ENCODE data around the gene ITSN1. TPM values are rescaled to one million over a fixed set of nuclear protein-coding genes. Genes with fewer than 3 reads are reported as not detected.

Gene ITSN1
- total and polyA plus RNA-seq, 5 donors = 32.8 to 83.6 (median 64.4) TPM

GRCh38 chr21:33640697-33641351 lies 1.5 kb upstream of the ITSN1 start:
- ATAC-seq (no peak), DNase-seq (no peak)
- Histone ChIP-seq H3K9me3 (ENCODE audit: control insufficient read depth, low read length) (no peaks in the 10 kb centered on the region), H3K4me1 (ENCODE audit: control insufficient read depth, insufficient read depth, low read length) (peaks cover 3% of the 10 kb centered on the region), H3K27me3 (ENCODE audit: control insufficient read depth, insufficient read depth) (no peaks in the 10 kb centered on the region), H3K4me3 (ENCODE audit: low read length) (peak overlapping the region; percentile 92), H3K27ac (ENCODE audit: low read length) (peak overlapping the region; percentile 86)
- intact Hi-C loops (cut with DNase I) = loop anchor here (5.0 to 10.0 kb wide), 3 partner anchors 94 to 256 kb away; no protein-coding TSS in a partner anchor
- 26% methylated on average over 18 of the region's 18 CpGs for WGBS

- DNase-seq (peak; percentile 100), ATAC-seq (peak; percentile 94)
- intact Hi-C loops (cut with DNase I) = loop anchor here (5.0 to 10.0 kb wide), 3 partner anchors 93 to 256 kb away; no protein-coding TSS in a partner anchor
- Histone ChIP-seq H3K27ac (ENCODE audit: low read length) (peak within 1 kb of the TSS; percentile 91), H3K4me3 (ENCODE audit: low read length) (peak within 1 kb of the TSS; percentile 92), H3K4me1 (ENCODE audit: control insufficient read depth, insufficient read depth, low read length) (peaks cover 3% of the 10 kb centered on the region), H3K27me3 (ENCODE audit: control insufficient read depth, insufficient read depth) (no peaks in the 10 kb centered on the region), H3K9me3 (ENCODE audit: control insufficient read depth, low read length) (no peaks in the 10 kb centered on the region)
- WGBS = under 1% methylated on average over 38 of the region's 38 CpGs
Observed at GRCh38 chr21:33641352-33642026, 812 bp upstream of the ITSN1 start, which contains the start of gene CRYZL1. Gene CRYZL1 (minus strand): TSS chr21:33641741. CDS start chr21:33631551, 10,190 bp downstream.

GRCh38 chr21:33642896-33643657 lies 776 bp downstream of the ITSN1 start:
- no peak for ATAC-seq
- WGBS = under 1% methylated on average over 76 of the region's 78 CpGs
- peak overlapping the region; percentile 92 for H3K4me3 ChIP-seq (ENCODE audit: low read length)
- H3K27ac ChIP-seq (ENCODE audit: low read length) = peak overlapping the region; percentile 76
- intact Hi-C loops (cut with DNase I) = loop anchor here (5.0 to 10.0 kb wide), 3 partner anchors 92 to 254 kb away; no protein-coding TSS in a partner anchor
- DNase-seq = peak; percentile 41 to 82 (median 76)
- H3K4me1 ChIP-seq (ENCODE audit: control insufficient read depth, insufficient read depth, low read length) = peaks cover 3% of the 10 kb centered on the region
- no peaks in the 10 kb centered on the region for H3K9me3 ChIP-seq (ENCODE audit: control insufficient read depth, low read length)
- no peaks in the 10 kb centered on the region for H3K27me3 ChIP-seq (ENCODE audit: control insufficient read depth, insufficient read depth)

- peaks cover 3% of the 10 kb centered on the region for H3K4me1 ChIP-seq (ENCODE audit: control insufficient read depth, insufficient read depth, low read length)
- intact Hi-C loops (cut with DNase I) = loop anchor here (5.0 to 10.0 kb wide), 3 partner anchors 91 to 254 kb away; no protein-coding TSS in a partner anchor
Observed at GRCh38 chr21:33643658-33644311, 1.5 kb downstream of the ITSN1 start.

GRCh38 chr21:33644383-33645074 lies 2.2 kb downstream of the ITSN1 start:
- intact Hi-C loops (cut with DNase I) = loop anchor here (5.0 to 10.0 kb wide), 3 partner anchors 90 to 253 kb away; no protein-coding TSS in a partner anchor
- DNase-seq = peak; percentile 60 to 74 (median 71)
- peak overlapping the region; percentile 45 for H3K27ac ChIP-seq (ENCODE audit: low read length)
- peaks cover 7% of the 10 kb centered on the region for H3K4me1 ChIP-seq (ENCODE audit: control insufficient read depth, insufficient read depth, low read length)
- H3K4me3 ChIP-seq (ENCODE audit: low read length) = peak overlapping the region; percentile 92
- no peaks in the 10 kb centered on the region for H3K27me3 ChIP-seq (ENCODE audit: control insufficient read depth, insufficient read depth)
- no peak for ATAC-seq
- 43% methylated on average over 11 of the region's 11 CpGs for WGBS
- no peaks in the 10 kb centered on the region for H3K9me3 ChIP-seq (ENCODE audit: control insufficient read depth, low read length)

More at GRCh38 chr21:33643658-33644311, 1.5 kb downstream of the ITSN1 start:
- Histone ChIP-seq H3K9me3 (ENCODE audit: control insufficient read depth, low read length) (no peaks in the 10 kb centered on the region), H3K27ac (ENCODE audit: low read length) (peak overlapping the region; percentile 57), H3K4me3 (ENCODE audit: low read length) (peak overlapping the region; percentile 92), H3K27me3 (ENCODE audit: control insufficient read depth, insufficient read depth) (no peaks in the 10 kb centered on the region)
- no peak for ATAC-seq
- 6% methylated on average over 7 of the region's 7 CpGs for WGBS
- DNase-seq = no peak

- Histone ChIP-seq H3K27me3 (ENCODE audit: control insufficient read depth, insufficient read depth) (no peaks in the 10 kb centered on the region), H3K4me1 (ENCODE audit: control insufficient read depth, insufficient read depth, low read length) (peaks cover 10% of the 10 kb centered on the region), H3K27ac (ENCODE audit: low read length) (no peak overlapping the region), H3K4me3 (ENCODE audit: low read length) (no peak overlapping the region), H3K9me3 (ENCODE audit: control insufficient read depth, low read length) (no peaks in the 10 kb centered on the region)
- ATAC-seq (no peak), DNase-seq (no peak)
- intact Hi-C loops (cut with DNase I) = loop anchor here (10.0 kb wide), 2 partner anchors 89 to 249 kb away; no protein-coding TSS in a partner anchor
- WGBS = 96% methylated on average over 4 of the region's 4 CpGs
Observed at GRCh38 chr21:33645730-33646129, 3.4 kb downstream of the ITSN1 start.

GRCh38 chr21:33647587-33647986 lies 5.3 kb downstream of the ITSN1 start:
- H3K27ac ChIP-seq (ENCODE audit: low read length) = no peak overlapping the region
- H3K4me1 ChIP-seq (ENCODE audit: control insufficient read depth, insufficient read depth, low read length) = peaks cover 18% of the 10 kb centered on the region
- intact Hi-C loops (cut with DNase I) = loop anchor here (10.0 kb wide), 2 partner anchors 87 to 247 kb away; no protein-coding TSS in a partner anchor
- H3K27me3 ChIP-seq (ENCODE audit: control insufficient read depth, insufficient read depth) = no peaks in the 10 kb centered on the region
- 85% methylated on average over 3 of the region's 3 CpGs for WGBS
- no peaks in the 10 kb centered on the region for H3K9me3 ChIP-seq (ENCODE audit: control insufficient read depth, low read length)
- ATAC-seq (no peak), DNase-seq (no peak)
- H3K4me3 ChIP-seq (ENCODE audit: low read length) = no peak overlapping the region

- Histone ChIP-seq H3K9me3 (ENCODE audit: control insufficient read depth, low read length) (no peaks in the 10 kb centered on the region), H3K4me1 (ENCODE audit: control insufficient read depth, insufficient read depth, low read length) (peaks cover 18% of the 10 kb centered on the region), H3K4me3 (ENCODE audit: low read length) (no peak overlapping the region), H3K27me3 (ENCODE audit: control insufficient read depth, insufficient read depth) (no peaks in the 10 kb centered on the region), H3K27ac (ENCODE audit: low read length) (no peak overlapping the region)
- DNase-seq (no peak), ATAC-seq (no peak)
- intact Hi-C loops (cut with DNase I) = loop anchor here (10.0 kb wide), 2 partner anchors 86 to 246 kb away; no protein-coding TSS in a partner anchor
- 96% methylated on average over 1 of the region's 1 CpG for WGBS
Observed at GRCh38 chr21:33648555-33648954, 6.3 kb downstream of the ITSN1 start.

- no peak for ATAC-seq
- intact Hi-C loops (cut with DNase I) = loop anchor here in 1 of 4 donors (10.0 kb wide), 2 partner anchors 55 to 105 kb away; no protein-coding TSS in a partner anchor
- Histone ChIP-seq H3K4me3 (ENCODE audit: low read length) (no peak overlapping the region), H3K4me1 (ENCODE audit: control insufficient read depth, insufficient read depth, low read length) (peaks cover 15% of the 10 kb centered on the region), H3K27me3 (ENCODE audit: control insufficient read depth, insufficient read depth) (no peaks in the 10 kb centered on the region), H3K9me3 (ENCODE audit: control insufficient read depth, low read length) (no peaks in the 10 kb centered on the region), H3K27ac (ENCODE audit: low read length) (no peak overlapping the region)
- no peak for DNase-seq
- 56% methylated on average over 7 of the region's 7 CpGs for WGBS
Observed at GRCh38 chr21:33650230-33650629, 7.9 kb downstream of the ITSN1 start.

Data from right cardiac atrium (tissue), 5 donors.